ENCODE data around the gene FYN. TPM values are rescaled to one million over a fixed set of nuclear protein-coding genes. Genes with fewer than 3 reads are reported as not detected.

Gene FYN
- total RNA-seq, 1 donor from 2014 or later, result 525 TPM

DNA sequence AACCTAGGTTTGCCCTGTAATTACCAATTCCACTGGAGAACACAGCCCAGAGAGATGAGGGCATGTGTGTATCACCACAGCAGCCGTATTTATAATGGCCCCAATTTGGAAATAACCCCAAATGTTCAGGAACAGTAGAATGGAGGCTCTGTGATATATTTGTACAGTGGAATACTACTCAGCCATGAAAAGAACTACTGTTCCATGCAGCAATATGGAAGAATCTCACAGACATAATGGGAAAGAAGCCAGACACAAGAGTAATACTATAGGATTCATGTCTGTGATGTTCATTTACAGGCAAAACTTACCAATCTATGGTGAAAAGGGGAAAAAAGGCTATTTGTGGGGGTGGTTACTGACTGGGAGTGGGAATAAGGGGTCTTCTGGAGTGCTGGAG lies 183.8 kb downstream of the FYN start:
- Mint-ChIP-seq H3K27ac (ENCODE audit: unreplicated experiment) (no peak overlapping the region), H3K36me3 (ENCODE audit: unreplicated experiment) (peaks cover 7% of the 10 kb centered on the region), H3K27me3 (ENCODE audit: unreplicated experiment) (peaks cover 10% of the 10 kb centered on the region), H3K4me1 (ENCODE audit: low read depth, unreplicated experiment) (peaks cover 45% of the 10 kb centered on the region), H3K4me3 (ENCODE audit: unreplicated experiment) (no peak overlapping the region), H3K9me3 (ENCODE audit: unreplicated experiment) (peaks cover 28% of the 10 kb centered on the region)
- no peak for DNase-seq
- TF ChIP-seq, protein P1, sequence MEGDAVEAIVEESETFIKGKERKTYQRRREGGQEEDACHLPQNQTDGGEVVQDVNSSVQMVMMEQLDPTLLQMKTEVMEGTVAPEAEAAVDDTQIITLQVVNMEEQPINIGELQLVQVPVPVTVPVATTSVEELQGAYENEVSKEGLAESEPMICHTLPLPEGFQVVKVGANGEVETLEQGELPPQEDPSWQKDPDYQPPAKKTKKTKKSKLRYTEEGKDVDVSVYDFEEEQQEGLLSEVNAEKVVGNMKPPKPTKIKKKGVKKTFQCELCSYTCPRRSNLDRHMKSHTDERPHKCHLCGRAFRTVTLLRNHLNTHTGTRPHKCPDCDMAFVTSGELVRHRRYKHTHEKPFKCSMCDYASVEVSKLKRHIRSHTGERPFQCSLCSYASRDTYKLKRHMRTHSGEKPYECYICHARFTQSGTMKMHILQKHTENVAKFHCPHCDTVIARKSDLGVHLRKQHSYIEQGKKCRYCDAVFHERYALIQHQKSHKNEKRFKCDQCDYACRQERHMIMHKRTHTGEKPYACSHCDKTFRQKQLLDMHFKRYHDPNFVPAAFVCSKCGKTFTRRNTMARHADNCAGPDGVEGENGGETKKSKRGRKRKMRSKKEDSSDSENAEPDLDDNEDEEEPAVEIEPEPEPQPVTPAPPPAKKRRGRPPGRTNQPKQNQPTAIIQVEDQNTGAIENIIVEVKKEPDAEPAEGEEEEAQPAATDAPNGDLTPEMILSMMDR (IDR thresholded peaks at IDR 0.05; ENCODE audit: partially characterized antibody, unreplicated experiment), result no peak

DNA sequence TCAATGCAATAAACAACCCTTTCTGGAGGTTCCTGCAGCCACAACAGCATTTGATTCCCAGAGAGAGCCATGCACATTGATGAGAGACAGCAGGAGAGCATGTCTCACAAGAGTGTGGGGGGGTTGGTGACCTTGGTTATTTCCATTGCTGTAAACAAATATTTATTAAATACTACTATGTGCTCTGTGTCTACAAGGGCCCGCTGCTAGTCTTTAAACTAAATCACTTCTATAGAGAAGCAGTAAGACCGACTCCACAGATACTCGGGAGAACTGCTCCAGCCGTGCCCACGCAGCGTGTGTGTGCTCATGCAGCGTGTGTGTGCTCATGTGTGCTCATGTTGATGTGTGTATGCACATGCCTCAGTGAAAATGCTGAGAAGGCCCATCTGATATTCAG lies 184.9 kb downstream of the FYN start:
- H3K4me1 Mint-ChIP-seq (ENCODE audit: low read depth, unreplicated experiment), result peaks cover 41% of the 10 kb centered on the region
- no peak overlapping the region for H3K27ac Mint-ChIP-seq (ENCODE audit: unreplicated experiment)
- H3K4me3 Mint-ChIP-seq (ENCODE audit: unreplicated experiment), result no peak overlapping the region
- peaks cover 7% of the 10 kb centered on the region for H3K36me3 Mint-ChIP-seq (ENCODE audit: unreplicated experiment)
- TF ChIP-seq, protein P1 (IDR thresholded peaks at IDR 0.05; ENCODE audit: partially characterized antibody, unreplicated experiment), result no peak
- peaks cover 28% of the 10 kb centered on the region for H3K9me3 Mint-ChIP-seq (ENCODE audit: unreplicated experiment)
- DNase-seq, result no peak
- peaks cover 10% of the 10 kb centered on the region for H3K27me3 Mint-ChIP-seq (ENCODE audit: unreplicated experiment)

DNA sequence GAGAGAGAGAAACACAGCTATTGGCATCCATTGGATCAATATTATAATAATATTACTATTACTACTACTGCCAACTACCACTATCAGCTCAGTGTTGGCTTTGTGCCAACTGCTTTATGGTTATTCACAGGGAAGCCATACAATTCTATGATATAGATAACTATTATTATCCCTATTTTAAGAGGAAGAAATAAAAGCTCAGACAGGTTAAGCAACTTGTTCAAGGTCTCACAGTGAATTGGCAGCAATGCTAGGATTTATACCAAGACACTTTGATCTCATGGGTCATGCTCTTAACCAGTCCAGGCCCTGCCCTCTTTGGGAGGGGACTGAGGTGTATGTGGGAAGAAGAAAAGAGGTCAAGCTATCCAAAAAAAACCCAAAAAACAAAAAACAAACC lies 185.6 kb downstream of the FYN start:
- TF ChIP-seq, protein P1 (IDR thresholded peaks at IDR 0.05; ENCODE audit: partially characterized antibody, unreplicated experiment), result no peak
- H3K9me3 Mint-ChIP-seq (ENCODE audit: unreplicated experiment), result peaks cover 28% of the 10 kb centered on the region
- H3K27ac Mint-ChIP-seq (ENCODE audit: unreplicated experiment), result no peak overlapping the region
- DNase-seq, result no peak
- peaks cover 9% of the 10 kb centered on the region for H3K36me3 Mint-ChIP-seq (ENCODE audit: unreplicated experiment)
- no peak overlapping the region for H3K4me3 Mint-ChIP-seq (ENCODE audit: unreplicated experiment)
- peaks cover 34% of the 10 kb centered on the region for H3K4me1 Mint-ChIP-seq (ENCODE audit: low read depth, unreplicated experiment)
- peaks cover 8% of the 10 kb centered on the region for H3K27me3 Mint-ChIP-seq (ENCODE audit: unreplicated experiment)

DNA sequence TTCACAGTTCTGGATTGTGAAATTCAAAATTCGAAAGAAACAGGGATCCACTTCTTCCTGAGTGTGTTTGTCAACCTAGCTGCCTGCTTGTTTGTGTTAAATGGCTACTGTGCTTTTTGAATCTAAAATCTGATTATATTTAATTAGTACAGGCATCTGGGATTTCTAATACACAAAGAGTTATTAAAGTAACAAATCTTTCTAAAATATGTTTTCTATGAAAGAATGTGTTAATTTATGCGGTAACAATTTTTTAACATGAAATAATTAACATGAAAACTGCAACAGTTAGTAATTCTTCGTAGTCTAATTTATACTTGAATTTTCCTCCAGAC lies 186.4 kb downstream of the FYN start:
- TF ChIP-seq, protein P1 (IDR thresholded peaks at IDR 0.05; ENCODE audit: partially characterized antibody, unreplicated experiment), result no peak
- Mint-ChIP-seq H3K36me3 (ENCODE audit: unreplicated experiment) (peaks cover 17% of the 10 kb centered on the region), H3K4me3 (ENCODE audit: unreplicated experiment) (peak overlapping the region; percentile 63), H3K4me1 (ENCODE audit: low read depth, unreplicated experiment) (peaks cover 33% of the 10 kb centered on the region), H3K27ac (ENCODE audit: unreplicated experiment) (peak overlapping the region; percentile 9), H3K27me3 (ENCODE audit: unreplicated experiment) (peaks cover 8% of the 10 kb centered on the region), H3K9me3 (ENCODE audit: unreplicated experiment) (peaks cover 25% of the 10 kb centered on the region)
- DNase-seq, result no peak

DNA sequence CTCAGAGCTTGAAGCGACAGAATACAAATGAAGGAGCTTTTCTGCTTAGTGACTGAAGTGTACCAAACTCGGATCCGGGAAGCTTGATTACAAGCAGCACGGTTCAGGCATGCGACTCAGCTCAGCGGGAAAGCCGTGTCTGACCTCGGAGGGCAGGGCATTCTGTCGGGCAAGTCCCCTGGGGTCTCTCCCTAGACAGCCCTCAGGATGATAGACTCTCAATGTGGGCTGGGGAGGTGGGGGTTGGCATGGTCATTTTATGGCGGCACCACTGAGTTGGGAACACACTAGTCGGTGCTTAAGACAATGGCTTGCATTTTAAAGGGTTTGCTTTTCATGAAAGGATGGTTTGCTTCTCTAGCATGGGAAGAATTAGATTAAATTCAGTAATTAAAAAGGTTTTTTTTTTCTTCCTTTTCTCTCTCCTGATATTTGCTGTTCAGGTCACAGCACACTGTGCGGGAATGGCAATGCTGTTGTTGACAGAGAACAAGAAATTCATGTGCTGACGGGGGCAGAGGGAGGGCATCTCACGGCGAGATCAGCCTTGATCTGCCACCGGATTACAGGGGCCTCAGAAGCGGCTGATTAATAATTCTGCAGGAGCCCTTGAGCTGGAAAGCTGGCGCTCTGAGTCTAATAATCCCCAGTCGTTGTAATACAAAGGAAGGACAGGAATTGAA lies 186.9 kb downstream of the FYN start:
- TF ChIP-seq, protein P1 (IDR thresholded peaks at IDR 0.05; ENCODE audit: partially characterized antibody, unreplicated experiment), result no peak
- Mint-ChIP-seq H3K36me3 (ENCODE audit: unreplicated experiment) (peaks cover 18% of the 10 kb centered on the region), H3K27me3 (ENCODE audit: unreplicated experiment) (peaks cover 6% of the 10 kb centered on the region), H3K9me3 (ENCODE audit: unreplicated experiment) (peaks cover 23% of the 10 kb centered on the region), H3K4me3 (ENCODE audit: unreplicated experiment) (peak overlapping the region; percentile 63), H3K27ac (ENCODE audit: unreplicated experiment) (peak overlapping the region; percentile 12), H3K4me1 (ENCODE audit: low read depth, unreplicated experiment) (peaks cover 29% of the 10 kb centered on the region)
- peak; percentile 78 for DNase-seq
